SK-N-SH treated with all-trans-retinoic acid at 6 μM for 48 hours (cell line): Measurements from ENCODE around the gene NUCB2.

Experiments used
- ARNTL ChIP-seq: fragments of 450-650 bp; formaldehyde crosslinking; IDR thresholded peaks from 2 replicates; pipeline ENCODE4 v1.5.0; 2020; ENCODE audit warnings: low read depth, mild to moderate bottlenecking, moderate library complexity, borderline replicate concordance
- GLIS3 ChIP-seq: fragments of 250-450 bp; sonication (Bioruptor Pico); IDR thresholded peaks from 2 replicates; pipeline ENCODE4 v1.5.0; 2020; ENCODE audit warnings: mild to moderate bottlenecking, moderate library complexity
- OSR1 ChIP-seq: fragments of 250-450 bp; sonication (Bioruptor Pico); IDR thresholded peaks from 2 replicates; pipeline ENCODE4 v1.8.0; 2022; ENCODE audit warnings: moderate library complexity, mild to moderate bottlenecking, inconsistent platforms
- RARB ChIP-seq: fragments of 250-450 bp; sonication (Bioruptor Pico); IDR thresholded peaks from 2 replicates; pipeline ENCODE4 v1.8.0; 2021; ENCODE audit warnings: mild to moderate bottlenecking, moderate library complexity
- TCF4 ChIP-seq: fragments of 250-450 bp; sonication (Bioruptor Pico); IDR thresholded peaks from 2 replicates; pipeline ENCODE4 v1.8.0; 2021; ENCODE audit warnings: mild to moderate bottlenecking, moderate library complexity, borderline replicate concordance
- TOX ChIP-seq: fragments of 250-450 bp; sonication (Bioruptor Pico); IDR thresholded peaks from 2 replicates; pipeline ENCODE4 v1.8.0; 2021; ENCODE audit warnings: mild to moderate bottlenecking, moderate library complexity, borderline replicate concordance
- TSHZ2 ChIP-seq: fragments of 250-450 bp; sonication (Bioruptor Pico); IDR thresholded peaks from 2 replicates; pipeline ENCODE4 v1.5.0; 2020; ENCODE audit warnings: mild to moderate bottlenecking, moderate library complexity
- ZFP30 ChIP-seq: fragments of 450-650 bp; formaldehyde crosslinking; IDR thresholded peaks from 2 replicates; pipeline ENCODE4 v1.5.0; 2022; ENCODE audit warnings: mild to moderate bottlenecking, moderate library complexity
- ZNF8 ChIP-seq: fragments of 450-650 bp; formaldehyde crosslinking; IDR thresholded peaks from 2 replicates; pipeline ENCODE4 v1.5.0; 2020; ENCODE audit warnings: mild to moderate bottlenecking, moderate library complexity
- TF ChIP-seq, protein P1 (sequence below): fragments of 250-450 bp; sonication (Bioruptor Pico); IDR thresholded peaks from 2 replicates; pipeline ENCODE4 v1.5.1; 2020; ENCODE audit warnings: low read depth, mild to moderate bottlenecking, moderate library complexity
- TF ChIP-seq, protein P2 (sequence below): fragments of 250-450 bp; sonication (Bioruptor Pico); IDR thresholded peaks from 2 replicates; pipeline ENCODE4 v1.8.0; 2020; ENCODE audit warnings: mild to moderate bottlenecking, moderate library complexity, borderline replicate concordance
- TF ChIP-seq, protein P3 (sequence below): fragments of 250-450 bp; sonication (Bioruptor Pico); IDR thresholded peaks from 2 replicates; pipeline ENCODE4 v1.8.0; 2021; ENCODE audit warnings: low read depth, mild to moderate bottlenecking, moderate library complexity, borderline replicate concordance

GRCh38 chr11:17369684-17370243 is 93.2 kb downstream of the NUCB2 start:
- TF ChIP-seq, protein P1, sequence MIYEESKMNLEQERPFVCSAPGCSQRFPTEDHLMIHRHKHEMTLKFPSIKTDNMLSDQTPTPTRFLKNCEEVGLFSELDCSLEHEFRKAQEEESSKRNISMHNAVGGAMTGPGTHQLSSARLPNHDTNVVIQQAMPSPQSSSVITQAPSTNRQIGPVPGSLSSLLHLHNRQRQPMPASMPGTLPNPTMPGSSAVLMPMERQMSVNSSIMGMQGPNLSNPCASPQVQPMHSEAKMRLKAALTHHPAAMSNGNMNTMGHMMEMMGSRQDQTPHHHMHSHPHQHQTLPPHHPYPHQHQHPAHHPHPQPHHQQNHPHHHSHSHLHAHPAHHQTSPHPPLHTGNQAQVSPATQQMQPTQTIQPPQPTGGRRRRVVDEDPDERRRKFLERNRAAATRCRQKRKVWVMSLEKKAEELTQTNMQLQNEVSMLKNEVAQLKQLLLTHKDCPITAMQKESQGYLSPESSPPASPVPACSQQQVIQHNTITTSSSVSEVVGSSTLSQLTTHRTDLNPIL = no peak
- TF ChIP-seq OSR1 (CRISPR knock-in tag) (no peak), TOX (CRISPR knock-in tag) (no peak), ZFP30 (CRISPR knock-in tag) (no peak), ARNTL (no peak), TCF4 (CRISPR knock-in tag) (no peak), TSHZ2 (CRISPR knock-in tag) (no peak), RARB (CRISPR knock-in tag) (no peak), ZNF8 (CRISPR knock-in tag) (no peak), GLIS3 (no peak)
- TF ChIP-seq, protein P2, sequence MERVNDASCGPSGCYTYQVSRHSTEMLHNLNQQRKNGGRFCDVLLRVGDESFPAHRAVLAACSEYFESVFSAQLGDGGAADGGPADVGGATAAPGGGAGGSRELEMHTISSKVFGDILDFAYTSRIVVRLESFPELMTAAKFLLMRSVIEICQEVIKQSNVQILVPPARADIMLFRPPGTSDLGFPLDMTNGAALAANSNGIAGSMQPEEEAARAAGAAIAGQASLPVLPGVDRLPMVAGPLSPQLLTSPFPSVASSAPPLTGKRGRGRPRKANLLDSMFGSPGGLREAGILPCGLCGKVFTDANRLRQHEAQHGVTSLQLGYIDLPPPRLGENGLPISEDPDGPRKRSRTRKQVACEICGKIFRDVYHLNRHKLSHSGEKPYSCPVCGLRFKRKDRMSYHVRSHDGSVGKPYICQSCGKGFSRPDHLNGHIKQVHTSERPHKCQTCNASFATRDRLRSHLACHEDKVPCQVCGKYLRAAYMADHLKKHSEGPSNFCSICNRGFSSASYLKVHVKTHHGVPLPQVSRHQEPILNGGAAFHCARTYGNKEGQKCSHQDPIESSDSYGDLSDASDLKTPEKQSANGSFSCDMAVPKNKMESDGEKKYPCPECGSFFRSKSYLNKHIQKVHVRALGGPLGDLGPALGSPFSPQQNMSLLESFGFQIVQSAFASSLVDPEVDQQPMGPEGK = no peak
- TF ChIP-seq, protein P3, sequence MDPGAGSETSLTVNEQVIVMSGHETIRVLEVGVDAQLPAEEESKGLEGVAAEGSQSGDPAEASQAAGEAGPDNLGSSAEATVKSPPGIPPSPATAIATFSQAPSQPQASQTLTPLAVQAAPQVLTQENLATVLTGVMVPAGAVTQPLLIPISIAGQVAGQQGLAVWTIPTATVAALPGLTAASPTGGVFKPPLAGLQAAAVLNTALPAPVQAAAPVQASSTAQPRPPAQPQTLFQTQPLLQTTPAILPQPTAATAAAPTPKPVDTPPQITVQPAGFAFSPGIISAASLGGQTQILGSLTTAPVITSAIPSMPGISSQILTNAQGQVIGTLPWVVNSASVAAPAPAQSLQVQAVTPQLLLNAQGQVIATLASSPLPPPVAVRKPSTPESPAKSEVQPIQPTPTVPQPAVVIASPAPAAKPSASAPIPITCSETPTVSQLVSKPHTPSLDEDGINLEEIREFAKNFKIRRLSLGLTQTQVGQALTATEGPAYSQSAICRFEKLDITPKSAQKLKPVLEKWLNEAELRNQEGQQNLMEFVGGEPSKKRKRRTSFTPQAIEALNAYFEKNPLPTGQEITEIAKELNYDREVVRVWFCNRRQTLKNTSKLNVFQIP (CRISPR knock-in tag) = no peak
